ENCODE results near the gene VLDLR.
"Not testable (repeated sequence)": the region's sequence is repeated elsewhere in the genome, so short reads cannot be mapped to it uniquely, and the experiment has no call there.

The VLDLR gene

DNA sequence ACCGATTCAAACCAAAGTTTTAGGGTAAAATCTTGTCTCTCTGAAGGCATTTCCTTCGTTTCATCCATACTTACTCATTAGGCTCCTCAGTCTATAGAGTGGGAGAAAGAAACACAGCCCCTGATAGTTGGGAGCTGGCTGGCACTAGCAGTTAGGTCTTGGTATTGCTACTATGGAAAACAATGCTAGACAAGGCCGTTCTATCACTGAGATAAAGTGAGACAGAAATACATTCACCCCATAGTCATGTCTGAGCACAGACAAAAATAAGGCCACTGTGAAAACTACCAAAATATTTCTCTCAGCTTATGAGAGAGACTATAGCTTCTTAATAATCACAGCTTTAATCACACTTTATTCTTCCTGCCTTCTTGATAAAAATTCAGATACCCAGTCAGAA lies 67.0 kb downstream of the VLDLR start:
- Histone ChIP-seq H3K4me3 (ENCODE audit: low read length) (no peak overlapping the region), H3K27ac (ENCODE audit: low read depth, low read length) (no peak overlapping the region), H3K9ac (ENCODE audit: low read depth, low read length) (no peak overlapping the region), H3K4me1 (ENCODE audit: insufficient read depth, low read length) (no peaks in the 10 kb centered on the region), H3K27me3 (ENCODE audit: insufficient read depth, low read length) (no peaks in the 10 kb centered on the region), H3K9me3 (ENCODE audit: insufficient read depth, low read depth, low read length) (no peaks in the 10 kb centered on the region), H3K36me3 (ENCODE audit: insufficient read depth, low read length) (peaks cover 3% of the 10 kb centered on the region; the same call in 1 of the 2 replicates)
- 100% methylated on average over 3 of the region's 3 CpGs for WGBS

DNA sequence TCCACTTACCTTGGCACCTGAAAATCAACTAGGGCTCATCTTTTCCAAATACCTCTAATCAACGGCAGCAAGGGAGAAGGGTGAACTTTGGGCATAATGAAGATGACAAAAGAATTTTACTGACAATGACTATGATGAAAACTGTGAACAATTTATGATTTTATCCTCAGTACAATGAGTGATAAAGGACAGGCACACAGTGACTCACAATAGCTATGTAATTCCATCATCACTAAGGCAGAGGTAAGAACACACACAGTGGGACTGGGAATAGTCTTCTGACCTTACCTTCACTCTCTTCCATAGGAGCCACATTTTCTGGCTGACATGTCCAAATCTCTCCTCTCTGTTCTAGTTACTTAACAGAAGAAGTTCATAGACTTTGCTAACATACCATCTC lies 69.6 kb downstream of the VLDLR start:
- Histone ChIP-seq H3K9ac (ENCODE audit: low read depth, low read length) (no peak overlapping the region), H3K27me3 (ENCODE audit: insufficient read depth, low read length) (no peaks in the 10 kb centered on the region), H3K4me3 (ENCODE audit: low read length) (no peak overlapping the region), H3K4me1 (ENCODE audit: insufficient read depth, low read length) (no peaks in the 10 kb centered on the region), H3K27ac (ENCODE audit: low read depth, low read length) (no peak overlapping the region), H3K36me3 (ENCODE audit: insufficient read depth, low read length) (peaks cover 3% of the 10 kb centered on the region; the same call in 1 of the 2 replicates), H3K9me3 (ENCODE audit: insufficient read depth, low read depth, low read length) (no peaks in the 10 kb centered on the region)
- WGBS = 100% methylated on average over 1 of the region's 1 CpG

DNA sequence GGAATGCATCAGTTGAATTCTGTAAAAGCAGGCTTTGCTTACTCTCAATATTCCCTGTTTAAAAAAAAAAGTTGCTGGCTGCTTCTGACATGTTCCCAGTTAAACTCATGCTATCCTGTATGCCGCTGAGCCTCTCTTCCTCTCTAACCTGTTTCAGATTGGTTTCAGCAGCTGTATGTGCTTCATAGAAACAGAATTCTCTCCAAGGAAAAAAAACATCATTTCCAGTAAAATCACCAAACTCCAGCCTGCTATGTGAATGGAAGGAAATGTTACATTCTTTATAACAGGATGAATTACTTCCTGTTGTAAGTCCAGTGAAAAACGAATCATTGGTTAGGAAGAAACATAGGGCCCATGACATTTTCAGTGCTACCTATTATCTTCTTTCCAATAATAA lies 70.0 kb downstream of the VLDLR start:
- WGBS = 100% methylated on average over 1 of the region's 2 CpGs
- Histone ChIP-seq H3K36me3 (ENCODE audit: insufficient read depth, low read length) (peaks cover 3% of the 10 kb centered on the region; the same call in 1 of the 2 replicates), H3K4me1 (ENCODE audit: insufficient read depth, low read length) (no peaks in the 10 kb centered on the region), H3K4me3 (ENCODE audit: low read length) (no peak overlapping the region), H3K27ac (ENCODE audit: low read depth, low read length) (no peak overlapping the region), H3K9ac (ENCODE audit: low read depth, low read length) (no peak overlapping the region), H3K9me3 (ENCODE audit: insufficient read depth, low read depth, low read length) (no peaks in the 10 kb centered on the region), H3K27me3 (ENCODE audit: insufficient read depth, low read length) (no peaks in the 10 kb centered on the region)

- WGBS = 92% methylated on average over 3 of the region's 3 CpGs
- Histone ChIP-seq H3K9ac (ENCODE audit: low read depth, low read length) (no peak overlapping the region), H3K27me3 (ENCODE audit: insufficient read depth, low read length) (no peaks in the 10 kb centered on the region), H3K4me3 (ENCODE audit: low read length) (no peak overlapping the region), H3K9me3 (ENCODE audit: insufficient read depth, low read depth, low read length) (no peaks in the 10 kb centered on the region), H3K27ac (ENCODE audit: low read depth, low read length) (no peak overlapping the region), H3K4me1 (ENCODE audit: insufficient read depth, low read length) (no peaks in the 10 kb centered on the region), H3K36me3 (ENCODE audit: insufficient read depth, low read length) (peaks cover 3% of the 10 kb centered on the region; the same call in 1 of the 2 replicates)
Measured at GRCh38 chr9:2693056-2693455, 71.5 kb downstream of the VLDLR start.

DNA sequence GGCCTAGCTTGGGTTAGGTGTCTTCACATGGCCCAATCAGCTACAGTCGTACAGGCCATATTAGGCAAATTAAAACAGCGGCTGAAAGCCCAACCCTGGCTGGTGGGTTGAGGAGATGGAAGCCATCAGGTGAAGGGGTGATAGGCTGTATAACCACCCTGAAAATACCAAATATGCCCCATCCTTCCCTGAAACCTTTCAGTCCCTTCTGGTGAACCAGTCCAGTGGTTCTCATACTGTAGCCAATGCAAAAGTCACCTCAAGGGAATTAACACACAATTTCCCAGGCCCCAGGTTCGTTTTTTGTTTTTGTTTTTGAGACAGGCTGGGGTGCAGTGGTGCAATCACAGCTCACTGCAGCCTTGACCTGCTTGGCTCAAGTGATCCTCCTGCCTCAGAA lies 75.9 kb downstream of the VLDLR start:
- WGBS = 94% methylated on average over 3 of the region's 3 CpGs
- no peak overlapping the region for H3K27ac ChIP-seq (ENCODE audit: low read depth, low read length)
- no peak overlapping the region for H3K9ac ChIP-seq (ENCODE audit: low read depth, low read length)
- H3K4me3 ChIP-seq (ENCODE audit: low read length) = no peak overlapping the region
- H3K4me1 ChIP-seq (ENCODE audit: insufficient read depth, low read length) = peaks cover 24% of the 10 kb centered on the region
- no peaks in the 10 kb centered on the region for H3K27me3 ChIP-seq (ENCODE audit: insufficient read depth, low read length)
- H3K36me3 ChIP-seq (ENCODE audit: insufficient read depth, low read length) = no peaks in the 10 kb centered on the region
- H3K9me3 ChIP-seq (ENCODE audit: insufficient read depth, low read depth, low read length) = no peaks in the 10 kb centered on the region

GRCh38 chr9:2700398-2700797 lies 78.8 kb downstream of the VLDLR start:
- Histone ChIP-seq H3K27ac (ENCODE audit: low read depth, low read length) (peak overlapping the region; percentile 65; the same call in 1 of the 2 replicates), H3K9me3 (ENCODE audit: insufficient read depth, low read depth, low read length) (no peaks in the 10 kb centered on the region), H3K9ac (ENCODE audit: low read depth, low read length) (no peak overlapping the region), H3K4me3 (ENCODE audit: low read length) (no peak overlapping the region), H3K36me3 (ENCODE audit: insufficient read depth, low read length) (no peaks in the 10 kb centered on the region), H3K27me3 (ENCODE audit: insufficient read depth, low read length) (no peaks in the 10 kb centered on the region), H3K4me1 (ENCODE audit: insufficient read depth, low read length) (peaks cover 24% of the 10 kb centered on the region)
- 88% methylated on average over 6 of the region's 6 CpGs for WGBS

GRCh38 chr9:2700909-2701550 lies 79.4 kb downstream of the VLDLR start:
- 23% methylated on average over 10 of the region's 10 CpGs for WGBS
- H3K9ac ChIP-seq (ENCODE audit: low read depth, low read length) = no peak overlapping the region

DNA sequence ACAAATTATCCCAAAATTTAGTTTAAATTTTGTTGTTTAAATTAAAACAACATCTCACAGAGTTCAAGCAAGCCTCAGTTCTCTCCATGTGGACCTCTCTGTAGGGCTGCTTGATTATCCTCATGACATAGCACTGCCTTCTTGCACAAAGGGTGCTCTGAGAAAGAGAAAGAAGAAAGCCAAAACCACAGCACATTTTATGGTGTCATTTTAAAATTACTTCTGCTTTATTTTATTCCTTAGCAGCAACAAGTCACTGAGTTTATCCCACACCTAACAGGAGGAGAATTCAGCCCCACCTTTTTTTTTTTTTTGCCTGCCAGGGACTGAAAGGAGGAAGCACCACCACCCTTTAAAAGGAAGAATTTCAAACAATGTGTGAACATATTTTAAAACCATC lies 82.9 kb downstream of the VLDLR start:
- H3K27me3 ChIP-seq (ENCODE audit: insufficient read depth, low read length) = no peaks in the 10 kb centered on the region
- peaks cover 24% of the 10 kb centered on the region for H3K4me1 ChIP-seq (ENCODE audit: insufficient read depth, low read length)
- H3K27ac ChIP-seq (ENCODE audit: low read depth, low read length) = no peak overlapping the region
- H3K9ac ChIP-seq (ENCODE audit: low read depth, low read length) = no peak overlapping the region
- no peak overlapping the region for H3K4me3 ChIP-seq (ENCODE audit: low read length)
- H3K36me3 ChIP-seq (ENCODE audit: insufficient read depth, low read length) = no peaks in the 10 kb centered on the region
- H3K9me3 ChIP-seq (ENCODE audit: insufficient read depth, low read depth, low read length) = no peaks in the 10 kb centered on the region

More at GRCh38 chr9:2700909-2701550, 79.4 kb downstream of the VLDLR start:
- H3K9me3 ChIP-seq (ENCODE audit: insufficient read depth, low read depth, low read length) = no peaks in the 10 kb centered on the region
- no peaks in the 10 kb centered on the region for H3K36me3 ChIP-seq (ENCODE audit: insufficient read depth, low read length)
- peak overlapping the region; percentile 65; the same call in 1 of the 2 replicates for H3K27ac ChIP-seq (ENCODE audit: low read depth, low read length)
- peak overlapping the region; percentile 18; the same call in 1 of the 2 replicates for H3K4me3 ChIP-seq (ENCODE audit: low read length)
- H3K27me3 ChIP-seq (ENCODE audit: insufficient read depth, low read length) = no peaks in the 10 kb centered on the region
- H3K4me1 ChIP-seq (ENCODE audit: insufficient read depth, low read length) = peaks cover 24% of the 10 kb centered on the region

DNA sequence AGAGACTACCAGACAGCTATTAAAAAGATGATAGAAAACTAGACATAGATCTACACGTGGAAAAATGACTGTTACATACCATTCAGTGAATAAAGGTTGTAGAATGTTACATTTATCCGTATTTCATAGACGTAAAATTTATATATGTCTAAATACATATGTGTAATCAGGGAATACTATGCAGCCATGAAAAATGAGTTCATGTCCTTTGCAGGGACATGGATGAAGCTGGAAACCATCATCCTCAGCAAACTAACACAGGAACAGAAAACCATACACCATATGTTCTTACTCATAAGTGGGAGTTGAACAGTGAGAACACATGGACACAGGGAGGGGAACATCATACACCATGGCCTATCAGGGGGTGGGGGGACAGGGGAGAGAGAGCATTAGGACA lies 85.7 kb downstream of the VLDLR start:
- H3K9me3 ChIP-seq (ENCODE audit: insufficient read depth, low read depth, low read length); H3K27ac ChIP-seq (ENCODE audit: low read depth, low read length); H3K27me3 ChIP-seq (ENCODE audit: insufficient read depth, low read length); H3K4me1 ChIP-seq (ENCODE audit: insufficient read depth, low read length); H3K4me3 ChIP-seq (ENCODE audit: low read length); H3K36me3 ChIP-seq (ENCODE audit: insufficient read depth, low read length); H3K9ac ChIP-seq (ENCODE audit: low read depth, low read length): not testable (repeated sequence)
- 83% methylated on average over 1 of the region's 3 CpGs for WGBS

Data from HUES64 (cell line).